ENCODE measurements around the gene RNF166. TPM values are rescaled to one million over a fixed set of nuclear protein-coding genes. Genes with fewer than 3 reads are reported as not detected.
A peak's percentile ranks its signal among the peaks of the same experiment; 100 is the strongest.

Gene RNF166
- total and polyA plus RNA-seq, 2 of the 13 experiments (the other 11 are each of a cell fraction or from before 2014, with no cell fraction given): 21.4 to 23.0 TPM

DNA sequence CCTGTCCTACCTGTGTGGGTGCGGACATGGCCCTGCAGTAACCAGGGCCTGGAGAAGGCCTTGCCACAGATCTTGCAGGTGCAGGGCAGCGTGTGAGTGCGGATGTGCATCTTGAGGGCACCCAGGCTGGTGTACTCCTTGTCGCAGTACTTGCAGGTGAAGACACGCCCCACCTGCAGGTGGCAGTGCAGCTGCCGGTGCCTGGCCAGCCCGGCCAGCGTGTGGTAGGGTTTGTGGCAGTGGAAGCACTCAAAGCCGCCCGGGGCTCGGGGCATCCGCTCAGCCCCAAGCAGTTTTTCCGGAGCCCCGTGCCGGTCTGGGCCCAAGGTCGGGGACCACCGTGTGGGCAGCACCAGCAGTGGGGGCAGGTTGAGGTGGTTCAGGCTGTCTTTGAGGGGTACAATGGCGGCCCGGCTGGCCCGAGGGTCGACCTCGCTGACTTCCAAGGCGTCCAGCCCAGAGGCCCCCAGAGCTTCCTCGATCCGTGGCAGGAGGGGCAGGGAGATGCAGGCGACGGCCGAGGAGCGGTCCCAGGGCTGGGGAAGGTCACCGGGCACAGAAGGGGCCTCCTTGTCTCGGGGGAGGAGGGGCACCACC is 25.0 kb downstream of the RNF166 start (continued):
- TF ChIP-seq ZNF101 (CRISPR knock-in tag; IDR thresholded peaks at IDR 0.05; ENCODE audit: borderline replicate concordance, low read depth) (no peak), ZNF24 (IDR thresholded peaks at IDR 0.05) (no peak), KDM5A (IDR thresholded peaks at IDR 0.05; ENCODE audit: borderline replicate concordance, low read length) (no peak), MIER2 (CRISPR knock-in tag; IDR thresholded peaks at IDR 0.05) (0 out of 2 replicates have a peak, but pooled peaks have one; percentile 28), DNMT1 (CRISPR knock-in tag; IDR thresholded peaks at IDR 0.05) (no peak), PHF20 (CRISPR knock-in tag; IDR thresholded peaks at IDR 0.05) (no peak), ZBTB20 (CRISPR knock-in tag; IDR thresholded peaks at IDR 0.05; ENCODE audit: borderline replicate concordance, low read depth) (no peak), RFXAP (CRISPR knock-in tag; IDR thresholded peaks at IDR 0.05; ENCODE audit: borderline replicate concordance) (no peak), RBFOX2 (IDR thresholded peaks at IDR 0.05; ENCODE audit: low read depth, low read length) (no peak), ZNF772 (CRISPR knock-in tag; IDR thresholded peaks at IDR 0.05) (no peak), ZNF660 (CRISPR knock-in tag; IDR thresholded peaks at IDR 0.05; ENCODE audit: borderline replicate concordance, low read depth) (no peak), HNF4G (IDR thresholded peaks at IDR 0.05; ENCODE audit: borderline replicate concordance, low read depth, low read length) (no peak), HNF4G (CRISPR knock-in tag; IDR thresholded peaks at IDR 0.05; ENCODE audit: borderline replicate concordance, low read depth) (no peak), ARNT2 (CRISPR knock-in tag; IDR thresholded peaks at IDR 0.05; ENCODE audit: low read depth) (no peak), NCOR1 (IDR thresholded peaks at IDR 0.05; ENCODE audit: borderline replicate concordance, low read length) (no peak; the same call in 1 of the 2 replicates), ZNF607 (CRISPR knock-in tag; IDR thresholded peaks at IDR 0.05; ENCODE audit: borderline replicate concordance) (no peak; the same call in 1 of the 2 replicates), ZSCAN9 (CRISPR knock-in tag; IDR thresholded peaks at IDR 0.05; ENCODE audit: borderline replicate concordance) (no peak)
- TF ChIP-seq, protein P1, sequence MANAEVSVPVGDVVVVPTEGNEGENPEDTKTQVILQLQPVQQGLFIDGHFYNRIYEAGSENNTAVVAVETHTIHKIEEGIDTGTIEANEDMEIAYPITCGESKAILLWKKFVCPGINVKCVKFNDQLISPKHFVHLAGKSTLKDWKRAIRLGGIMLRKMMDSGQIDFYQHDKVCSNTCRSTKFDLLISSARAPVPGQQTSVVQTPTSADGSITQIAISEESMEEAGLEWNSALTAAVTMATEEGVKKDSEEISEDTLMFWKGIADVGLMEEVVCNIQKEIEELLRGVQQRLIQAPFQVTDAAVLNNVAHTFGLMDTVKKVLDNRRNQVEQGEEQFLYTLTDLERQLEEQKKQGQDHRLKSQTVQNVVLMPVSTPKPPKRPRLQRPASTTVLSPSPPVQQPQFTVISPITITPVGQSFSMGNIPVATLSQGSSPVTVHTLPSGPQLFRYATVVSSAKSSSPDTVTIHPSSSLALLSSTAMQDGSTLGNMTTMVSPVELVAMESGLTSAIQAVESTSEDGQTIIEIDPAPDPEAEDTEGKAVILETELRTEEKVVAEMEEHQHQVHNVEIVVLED (CRISPR knock-in tag; IDR thresholded peaks at IDR 0.05; ENCODE audit: borderline replicate concordance): no peak
- TF ChIP-seq, protein P2, sequence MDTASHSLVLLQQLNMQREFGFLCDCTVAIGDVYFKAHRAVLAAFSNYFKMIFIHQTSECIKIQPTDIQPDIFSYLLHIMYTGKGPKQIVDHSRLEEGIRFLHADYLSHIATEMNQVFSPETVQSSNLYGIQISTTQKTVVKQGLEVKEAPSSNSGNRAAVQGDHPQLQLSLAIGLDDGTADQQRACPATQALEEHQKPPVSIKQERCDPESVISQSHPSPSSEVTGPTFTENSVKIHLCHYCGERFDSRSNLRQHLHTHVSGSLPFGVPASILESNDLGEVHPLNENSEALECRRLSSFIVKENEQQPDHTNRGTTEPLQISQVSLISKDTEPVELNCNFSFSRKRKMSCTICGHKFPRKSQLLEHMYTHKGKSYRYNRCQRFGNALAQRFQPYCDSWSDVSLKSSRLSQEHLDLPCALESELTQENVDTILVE (CRISPR knock-in tag; IDR thresholded peaks at IDR 0.05): no peak
- TF ChIP-seq, protein P3, sequence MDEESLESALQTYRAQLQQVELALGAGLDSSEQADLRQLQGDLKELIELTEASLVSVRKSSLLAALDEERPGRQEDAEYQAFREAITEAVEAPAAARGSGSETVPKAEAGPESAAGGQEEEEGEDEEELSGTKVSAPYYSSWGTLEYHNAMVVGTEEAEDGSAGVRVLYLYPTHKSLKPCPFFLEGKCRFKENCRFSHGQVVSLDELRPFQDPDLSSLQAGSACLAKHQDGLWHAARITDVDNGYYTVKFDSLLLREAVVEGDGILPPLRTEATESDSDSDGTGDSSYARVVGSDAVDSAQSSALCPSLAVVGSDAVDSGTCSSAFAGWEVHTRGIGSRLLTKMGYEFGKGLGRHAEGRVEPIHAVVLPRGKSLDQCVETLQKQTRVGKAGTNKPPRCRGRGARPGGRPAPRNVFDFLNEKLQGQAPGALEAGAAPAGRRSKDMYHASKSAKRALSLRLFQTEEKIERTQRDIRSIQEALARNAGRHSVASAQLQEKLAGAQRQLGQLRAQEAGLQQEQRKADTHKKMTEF (CRISPR knock-in tag; IDR thresholded peaks at IDR 0.05): peak; percentile 34; the same call in 1 of the 2 replicates
- TF ChIP-seq, protein P4, sequence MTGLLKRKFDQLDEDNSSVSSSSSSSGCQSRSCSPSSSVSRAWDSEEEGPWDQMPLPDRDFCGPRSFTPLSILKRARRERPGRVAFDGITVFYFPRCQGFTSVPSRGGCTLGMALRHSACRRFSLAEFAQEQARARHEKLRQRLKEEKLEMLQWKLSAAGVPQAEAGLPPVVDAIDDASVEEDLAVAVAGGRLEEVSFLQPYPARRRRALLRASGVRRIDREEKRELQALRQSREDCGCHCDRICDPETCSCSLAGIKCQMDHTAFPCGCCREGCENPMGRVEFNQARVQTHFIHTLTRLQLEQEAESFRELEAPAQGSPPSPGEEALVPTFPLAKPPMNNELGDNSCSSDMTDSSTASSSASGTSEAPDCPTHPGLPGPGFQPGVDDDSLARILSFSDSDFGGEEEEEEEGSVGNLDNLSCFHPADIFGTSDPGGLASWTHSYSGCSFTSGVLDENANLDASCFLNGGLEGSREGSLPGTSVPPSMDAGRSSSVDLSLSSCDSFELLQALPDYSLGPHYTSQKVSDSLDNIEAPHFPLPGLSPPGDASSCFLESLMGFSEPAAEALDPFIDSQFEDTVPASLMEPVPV (CRISPR knock-in tag; IDR thresholded peaks at IDR 0.05): no peak; the same call in 1 of the 2 replicates
